Neural cell (in vitro differentiated cells): ENCODE measurements around the gene CAAP1. TPM values are rescaled to one million over a fixed set of nuclear protein-coding genes. Genes with fewer than 3 reads are reported as not detected.

Experiments used
- H2AFZ ChIP-seq: fragments of 200-600, 300-800 bp; sonication (generic), shearing (Covaris generic); 2 replicates; pipeline ENCODE4 v1.6.0; 2014; ENCODE audit warnings: low read depth, mild to moderate bottlenecking, antibody characterized with exemption, low read length, moderate library complexity
- H3F3A ChIP-seq: fragments of 200-600 bp; shearing (Covaris generic); 2 replicates; pipeline ENCODE4 v1.6.1; 2016; ENCODE audit warnings: mild to moderate bottlenecking, moderate library complexity, mixed read lengths, antibody characterized with exemption, low read length; ENCODE audit not compliant: insufficient read depth, poor library complexity, severe bottlenecking
- H3K27ac ChIP-seq: fragments of 200-600, 300-800 bp; sonication (generic), shearing (Covaris generic); 2 replicates; pipeline ENCODE4 v1.5.1; 2014; ENCODE audit warnings: mild to moderate bottlenecking, low read length, moderate library complexity
- H3K27me3 ChIP-seq: fragments of 300-800, 200-600 bp; sonication (generic), shearing (Covaris generic); 2 replicates; pipeline ENCODE4 v1.6.0; 2014; ENCODE audit warnings: mild to moderate bottlenecking, low read depth, low read length, moderate library complexity; ENCODE audit not compliant: insufficient read depth
- H3K36me3 ChIP-seq: fragments of 300-800, 200-600 bp; sonication (generic), shearing (Covaris generic); 2 replicates; pipeline ENCODE4 v1.5.1; 2014; ENCODE audit warnings: mild to moderate bottlenecking, antibody characterized with exemption, low read length, moderate library complexity; ENCODE audit not compliant: insufficient read depth
- H3K4me2 ChIP-seq: fragments of 300-800, 200-600 bp; sonication (generic), shearing (Covaris generic); 2 replicates; pipeline ENCODE4 v1.6.0; 2014; ENCODE audit warnings: mild to moderate bottlenecking, low read length
- H3K4me3 ChIP-seq: fragments of 300-800, 200-600 bp; sonication (generic), shearing (Covaris generic); 2 replicates; pipeline ENCODE4 v1.5.1; 2014; ENCODE audit warnings: mild to moderate bottlenecking, low read length, moderate library complexity
- H3K79me2 ChIP-seq: fragments of 200-600 bp; shearing (Covaris generic); replicated peaks from 2 replicates; pipeline ENCODE4 v1.6.0; 2014; ENCODE audit warnings: mild to moderate bottlenecking, low read length, moderate library complexity; ENCODE audit not compliant: insufficient read depth
- H3K9ac ChIP-seq: fragments of 300-800, 200-600 bp; sonication (generic), shearing (Covaris generic); 2 replicates; pipeline ENCODE4 v1.6.1; 2016; ENCODE audit warnings: mild to moderate bottlenecking, low read length, mixed read lengths
- H3K9me2 ChIP-seq: fragments of 200-600 bp; shearing (Covaris generic); 2 replicates; pipeline ENCODE4 v1.6.1; 2016; ENCODE audit warnings: mild to moderate bottlenecking, low read length, mixed read lengths; ENCODE audit not compliant: insufficient read depth
- H3K9me3 ChIP-seq: fragments of 200-600, 300-800 bp; sonication (generic), shearing (Covaris generic); 2 replicates; pipeline ENCODE4 v1.6.1; 2016; ENCODE audit warnings: mild to moderate bottlenecking, mixed run types, low read length, moderate library complexity, mixed read lengths
- H4K20me1 ChIP-seq: fragments of 200-600 bp; shearing (Covaris generic); 2 replicates; pipeline ENCODE4 v1.6.1; 2016; ENCODE audit warnings: mild to moderate bottlenecking, mixed run types; ENCODE audit not compliant: insufficient read depth
- CTCF ChIP-seq: fragments of 450-650 bp; IDR thresholded peaks from 2 replicates; pipeline ENCODE4 v1.5.1; 2014; ENCODE audit warnings: antibody characterized with exemption, mild to moderate bottlenecking, moderate library complexity; ENCODE audit not compliant: poor library complexity, severe bottlenecking
- EP300 ChIP-seq: fragments of 450-650 bp; conservative IDR thresholded peaks from 2 replicates; pipeline ENCODE4 v1.6.1; 2014; ENCODE audit warnings: antibody characterized with exemption, mild to moderate bottlenecking, moderate library complexity; ENCODE audit not compliant: poor library complexity, severe bottlenecking
- EZH2 ChIP-seq: fragments of 200-600, 300-800 bp; shearing (Covaris generic), sonication (generic); IDR thresholded peaks from 2 replicates; pipeline ENCODE4 v1.6.1; 2014; ENCODE audit warnings: antibody characterized with exemption, low read length, borderline replicate concordance, mild to moderate bottlenecking; ENCODE audit not compliant: insufficient read depth, poor library complexity, severe bottlenecking
- MXI1 ChIP-seq: fragments of 450-650 bp; conservative IDR thresholded peaks from 2 replicates; pipeline ENCODE4 v1.6.1; 2014; ENCODE audit warnings: antibody characterized with exemption, mild to moderate bottlenecking; ENCODE audit not compliant: poor library complexity, severe bottlenecking
- POLR2AphosphoS5 ChIP-seq: IDR thresholded peaks from 2 replicates; pipeline ENCODE4 v1.6.1; 2012
- RAD21 ChIP-seq: fragments of 450-650 bp; conservative IDR thresholded peaks from 2 replicates; pipeline ENCODE4 v1.6.1; 2014; ENCODE audit warnings: antibody characterized with exemption, mild to moderate bottlenecking, moderate library complexity
- REST ChIP-seq: IDR thresholded peaks from 2 replicates; pipeline ENCODE4 v1.6.1; 2012; ENCODE audit warnings: borderline replicate concordance
- SMC3 ChIP-seq: fragments of 450-650 bp; conservative IDR thresholded peaks from 2 replicates; pipeline ENCODE4 v1.6.1; 2014; ENCODE audit warnings: antibody characterized with exemption, mild to moderate bottlenecking, moderate library complexity; ENCODE audit not compliant: poor library complexity
- TAF1 ChIP-seq: IDR thresholded peaks from 2 replicates; pipeline ENCODE4 v1.6.1; 2012; ENCODE audit warnings: low read depth
- polyA plus RNA-seq: library from polyadenylated mRNA; depleted of rRNA; stranded (reverse); fragments of >200 nt; gene quantifications from 2 replicates; pipeline ENCODE4 v1.2.3, GENCODE V29; 2014

The CAAP1 gene
- polyA plus RNA-seq, 1 donor from 2014 or later, result 14.9 TPM

- no peaks in the 10 kb centered on the region for H4K20me1 ChIP-seq
- H2AFZ ChIP-seq, result no peak overlapping the region
- H3K27me3 ChIP-seq, result no peaks in the 10 kb centered on the region
- no peaks in the 10 kb centered on the region for H3K79me2 ChIP-seq
- H3F3A ChIP-seq, result no peaks in the 10 kb centered on the region
- H3K9ac ChIP-seq, result no peak overlapping the region
- no peak overlapping the region for H3K27ac ChIP-seq
- H3K36me3 ChIP-seq, result peaks cover 4% of the 10 kb centered on the region
- no peaks in the 10 kb centered on the region for H3K9me2 ChIP-seq
- H3K9me3 ChIP-seq, result no peaks in the 10 kb centered on the region
- H3K4me2 ChIP-seq, result no peak overlapping the region
- no peak for TF ChIP-seq EP300
- no peak for TF ChIP-seq TAF1
- TF ChIP-seq POLR2AphosphoS5, result no peak
- TF ChIP-seq REST, result no peak
- peak; percentile 78 for TF ChIP-seq RAD21
- peak; percentile 71 for TF ChIP-seq SMC3
- TF ChIP-seq EZH2, result no peak
- TF ChIP-seq CTCF, result peak; percentile 76
- no peak overlapping the region for H3K4me3 ChIP-seq
Measured at GRCh38 chr9:26856413-26857032, 36.1 kb downstream of the CAAP1 start.

- Histone ChIP-seq H3K27ac (no peak overlapping the region), H3K27me3 (no peaks in the 10 kb centered on the region), H3K9me2 (no peaks in the 10 kb centered on the region), H4K20me1 (no peaks in the 10 kb centered on the region), H3K79me2 (no peaks in the 10 kb centered on the region), H3F3A (no peaks in the 10 kb centered on the region), H3K4me2 (no peak overlapping the region), H3K9me3 (no peaks in the 10 kb centered on the region), H2AFZ (no peak overlapping the region), H3K36me3 (peaks cover 4% of the 10 kb centered on the region), H3K4me3 (no peak overlapping the region), H3K9ac (no peak overlapping the region)
- TF ChIP-seq REST, result no peak
- no peak for TF ChIP-seq CTCF
- no peak for TF ChIP-seq SMC3
- TF ChIP-seq EZH2, result no peak
- no peak for TF ChIP-seq POLR2AphosphoS5
- no peak for TF ChIP-seq TAF1
- no peak for TF ChIP-seq EP300
- TF ChIP-seq RAD21, result no peak
- TF ChIP-seq MXI1, result no peak
Measured at GRCh38 chr9:26850995-26851394, 41.6 kb downstream of the CAAP1 start.
